ENCODE data around the gene C5. TPM values are rescaled to one million over a fixed set of nuclear protein-coding genes. Genes with fewer than 3 reads are reported as not detected.

C5 gene
- total RNA-seq, 2 donors from 2014 or later: 59.5 to 96.6 TPM

DNA sequence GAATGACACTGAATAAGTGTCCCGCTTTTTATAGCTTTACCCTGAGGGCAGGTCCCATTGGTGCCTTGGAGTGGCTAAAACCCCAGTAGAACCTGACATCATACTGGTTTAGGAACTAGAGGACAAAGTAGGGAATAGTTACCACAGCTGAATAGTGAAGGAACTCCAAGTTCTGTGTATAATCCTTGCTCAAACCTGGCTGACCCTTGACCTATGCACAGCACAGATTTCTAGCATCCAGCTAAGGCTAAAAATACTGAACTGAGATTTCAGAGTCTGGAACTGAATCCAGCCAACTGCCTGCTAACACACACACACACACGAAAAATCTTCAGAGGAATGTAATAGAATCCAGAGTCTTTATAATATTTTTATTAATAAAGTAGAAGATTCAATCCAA, 50.8 kb downstream of the C5 start:
- Histone ChIP-seq H3K36me3 (ENCODE audit: control insufficient read depth, insufficient read depth, low read length) (peaks cover 47% of the 10 kb centered on the region), H3K9ac (ENCODE audit: extremely low read depth, low read length, poor library complexity, severe bottlenecking) (no peak overlapping the region), H3K27ac (ENCODE audit: low read depth, low read length) (no peak overlapping the region), H3K9me3 (ENCODE audit: control insufficient read depth, low read length) (no peaks in the 10 kb centered on the region), H3K4me3 (ENCODE audit: low read length) (no peak overlapping the region), H3K27me3 (ENCODE audit: control insufficient read depth, insufficient read depth, low read length, poor library complexity, severe bottlenecking) (no peaks in the 10 kb centered on the region), H3K4me1 (ENCODE audit: control insufficient read depth, insufficient read depth, low read length) (no peaks in the 10 kb centered on the region)
- Mint-ChIP-seq H3K4me1 (no peaks in the 10 kb centered on the region), H3K36me3 (ENCODE audit: low read depth) (peaks cover 49% of the 10 kb centered on the region), H3K4me3 (no peak overlapping the region), H3K27ac (no peak overlapping the region), H3K9me3 (no peaks in the 10 kb centered on the region), H3K27me3 (ENCODE audit: insufficient read depth) (no peaks in the 10 kb centered on the region)
- TF ChIP-seq, protein P1, sequence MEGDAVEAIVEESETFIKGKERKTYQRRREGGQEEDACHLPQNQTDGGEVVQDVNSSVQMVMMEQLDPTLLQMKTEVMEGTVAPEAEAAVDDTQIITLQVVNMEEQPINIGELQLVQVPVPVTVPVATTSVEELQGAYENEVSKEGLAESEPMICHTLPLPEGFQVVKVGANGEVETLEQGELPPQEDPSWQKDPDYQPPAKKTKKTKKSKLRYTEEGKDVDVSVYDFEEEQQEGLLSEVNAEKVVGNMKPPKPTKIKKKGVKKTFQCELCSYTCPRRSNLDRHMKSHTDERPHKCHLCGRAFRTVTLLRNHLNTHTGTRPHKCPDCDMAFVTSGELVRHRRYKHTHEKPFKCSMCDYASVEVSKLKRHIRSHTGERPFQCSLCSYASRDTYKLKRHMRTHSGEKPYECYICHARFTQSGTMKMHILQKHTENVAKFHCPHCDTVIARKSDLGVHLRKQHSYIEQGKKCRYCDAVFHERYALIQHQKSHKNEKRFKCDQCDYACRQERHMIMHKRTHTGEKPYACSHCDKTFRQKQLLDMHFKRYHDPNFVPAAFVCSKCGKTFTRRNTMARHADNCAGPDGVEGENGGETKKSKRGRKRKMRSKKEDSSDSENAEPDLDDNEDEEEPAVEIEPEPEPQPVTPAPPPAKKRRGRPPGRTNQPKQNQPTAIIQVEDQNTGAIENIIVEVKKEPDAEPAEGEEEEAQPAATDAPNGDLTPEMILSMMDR (conservative IDR thresholded peaks at IDR 0.05): no peak
- no peak for DNase-seq
- WGBS, 2 experiments (ENCODE audit: insufficient coverage in 1 of 2, insufficient read length in 1 of 2): 92% methylated on average over 1 of the region's 2 CpGs; no CpG with 5 or more reads in 1 of the 2 experiments

DNA sequence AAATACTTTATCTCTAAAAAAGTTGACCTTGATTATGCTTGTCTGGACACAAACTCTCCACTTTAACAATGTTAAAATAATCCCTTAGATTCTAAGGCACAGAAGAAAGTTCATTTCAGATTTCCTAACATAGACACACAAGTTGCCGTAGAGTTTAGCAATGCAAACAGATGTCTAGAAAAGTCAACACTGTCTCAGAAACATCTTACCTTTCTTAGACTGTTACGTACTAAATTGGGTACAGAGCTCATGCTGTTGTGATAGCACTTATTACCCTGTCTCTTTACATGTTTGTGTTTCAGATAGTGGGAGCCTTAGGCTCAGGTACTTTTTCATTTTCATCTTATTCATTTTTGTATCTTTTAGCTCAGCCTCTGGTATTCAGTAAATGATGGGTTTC, 52.0 kb downstream of the C5 start:
- Histone ChIP-seq H3K4me3 (ENCODE audit: low read length) (no peak overlapping the region), H3K9ac (ENCODE audit: extremely low read depth, low read length, poor library complexity, severe bottlenecking) (no peak overlapping the region), H3K9me3 (ENCODE audit: control insufficient read depth, low read length) (no peaks in the 10 kb centered on the region), H3K36me3 (ENCODE audit: control insufficient read depth, insufficient read depth, low read length) (peaks cover 49% of the 10 kb centered on the region), H3K4me1 (ENCODE audit: control insufficient read depth, insufficient read depth, low read length) (no peaks in the 10 kb centered on the region), H3K27ac (ENCODE audit: low read depth, low read length) (no peak overlapping the region), H3K27me3 (ENCODE audit: control insufficient read depth, insufficient read depth, low read length, poor library complexity, severe bottlenecking) (no peaks in the 10 kb centered on the region)
- Mint-ChIP-seq H3K9me3 (no peaks in the 10 kb centered on the region), H3K27ac (no peak overlapping the region), H3K27me3 (ENCODE audit: insufficient read depth) (no peaks in the 10 kb centered on the region), H3K4me1 (no peaks in the 10 kb centered on the region), H3K36me3 (ENCODE audit: low read depth) (peaks cover 50% of the 10 kb centered on the region), H3K4me3 (no peak overlapping the region)
- TF ChIP-seq, protein P1 (conservative IDR thresholded peaks at IDR 0.05): no peak
- no peak for DNase-seq
- 95 to 100% methylated on average over 2 of the region's 2 CpGs for WGBS, 2 experiments (ENCODE audit: insufficient coverage in 1 of 2, insufficient read length in 1 of 2)

DNA sequence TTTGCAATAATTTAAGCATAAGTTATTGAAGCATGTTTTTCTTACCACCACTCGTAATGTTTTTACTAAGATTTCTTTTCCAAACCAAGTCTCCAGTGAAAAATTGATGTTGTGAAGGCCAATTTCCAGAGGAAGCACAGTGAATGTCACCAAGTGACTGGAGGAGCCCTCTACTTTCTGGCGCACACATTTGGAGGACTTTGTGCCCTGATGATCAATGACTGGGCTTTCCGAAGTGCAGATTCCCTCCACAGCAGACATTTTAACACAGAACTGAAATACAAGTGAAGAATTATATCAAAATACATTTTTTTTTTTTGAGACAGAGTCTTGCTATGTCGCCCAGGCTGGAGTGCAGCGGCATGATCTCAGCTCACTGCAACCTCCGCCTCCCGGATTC, 52.6 kb downstream of the C5 start:
- no peak overlapping the region for H3K4me3 ChIP-seq (ENCODE audit: low read length)
- peaks cover 48% of the 10 kb centered on the region for H3K36me3 Mint-ChIP-seq (ENCODE audit: low read depth)
- no peak overlapping the region for H3K9ac ChIP-seq (ENCODE audit: extremely low read depth, low read length, poor library complexity, severe bottlenecking)
- no peaks in the 10 kb centered on the region for H3K27me3 ChIP-seq (ENCODE audit: control insufficient read depth, insufficient read depth, low read length, poor library complexity, severe bottlenecking)
- H3K36me3 ChIP-seq (ENCODE audit: control insufficient read depth, insufficient read depth, low read length): peaks cover 45% of the 10 kb centered on the region
- no peak for DNase-seq
- no peaks in the 10 kb centered on the region for H3K4me1 ChIP-seq (ENCODE audit: control insufficient read depth, insufficient read depth, low read length)
- H3K4me3 Mint-ChIP-seq: no peak overlapping the region
- H3K27ac ChIP-seq (ENCODE audit: low read depth, low read length): no peak overlapping the region
- WGBS, 2 experiments (ENCODE audit: insufficient coverage in 1 of 2, insufficient read length in 1 of 2): 65 to 93% methylated on average over 4 to 7 of the region's 7 CpGs
- H3K4me1 Mint-ChIP-seq: no peaks in the 10 kb centered on the region
- H3K9me3 ChIP-seq (ENCODE audit: control insufficient read depth, low read length): no peaks in the 10 kb centered on the region
- H3K9me3 Mint-ChIP-seq: no peaks in the 10 kb centered on the region
- TF ChIP-seq, protein P1 (conservative IDR thresholded peaks at IDR 0.05): no peak
- H3K27ac Mint-ChIP-seq: no peak overlapping the region
- no peaks in the 10 kb centered on the region for H3K27me3 Mint-ChIP-seq (ENCODE audit: insufficient read depth)

Measured in endodermal cell (in vitro differentiated cells).